DOHH2 (cell line): ENCODE measurements around the gene ZFAND2B.

Source experiments
- H3F3A ChIP-seq: fragments of 200-600 bp; sonication (generic), shearing (Covaris generic); 2 replicates; pipeline ENCODE4 v1.6.0; 2016; ENCODE audit warnings: antibody characterized with exemption, mild to moderate bottlenecking; ENCODE audit not compliant: control insufficient read depth, insufficient read depth
- H3K27ac ChIP-seq: fragments of 200-600 bp; sonication (generic); 2 replicates; pipeline ENCODE4 v1.5.1; 2014; ENCODE audit warnings: low read depth, mild to moderate bottlenecking, low read length, moderate library complexity
- H3K27me3 ChIP-seq: fragments of 200-600 bp; sonication (generic); 2 replicates; pipeline ENCODE4 v1.6.1; 2014; ENCODE audit warnings: mild to moderate bottlenecking, low read length, mixed read lengths; ENCODE audit not compliant: control insufficient read depth
- H3K36me3 ChIP-seq: fragments of 200-600 bp; sonication (generic); 2 replicates; pipeline ENCODE4 v1.6.1; 2014; ENCODE audit warnings: mild to moderate bottlenecking, low read length, moderate library complexity, mixed read lengths; ENCODE audit not compliant: control insufficient read depth
- H3K4me1 ChIP-seq: fragments of 200-600 bp; sonication (generic); 2 replicates; pipeline ENCODE4 v1.6.1; 2014; ENCODE audit warnings: mild to moderate bottlenecking, low read length, mixed read lengths; ENCODE audit not compliant: control insufficient read depth
- H3K4me2 ChIP-seq: fragments of 200-600 bp; sonication (generic); 2 replicates; pipeline ENCODE4 v1.6.0; 2014; ENCODE audit warnings: mild to moderate bottlenecking, low read length, moderate library complexity
- H3K4me3 ChIP-seq: fragments of 200-600 bp; sonication (generic); 2 replicates; pipeline ENCODE4 v1.5.1; 2014; ENCODE audit warnings: mild to moderate bottlenecking, low read length, mixed read lengths
- H3K79me2 ChIP-seq: fragments of 200-600 bp; sonication (generic); 2 replicates; pipeline ENCODE4 v1.6.1; 2014; ENCODE audit warnings: mild to moderate bottlenecking, low read length, mixed read lengths; ENCODE audit not compliant: control insufficient read depth
- H3K9me2 ChIP-seq: fragments of 200-600 bp; sonication (generic); replicated peaks from 2 replicates; pipeline ENCODE4 v1.6.1; 2014; ENCODE audit warnings: mild to moderate bottlenecking, low read length, mixed read lengths; ENCODE audit not compliant: control insufficient read depth
- H3K9me3 ChIP-seq: fragments of 200-600 bp; sonication (generic); 2 replicates; pipeline ENCODE4 v1.6.1; 2014; ENCODE audit warnings: antibody characterized with exemption, low read length, mixed read lengths; ENCODE audit not compliant: control insufficient read depth, insufficient read depth
- H4K20me1 ChIP-seq: fragments of 200-600 bp; sonication (generic); 2 replicates; pipeline ENCODE4 v1.6.0; 2014; ENCODE audit warnings: low read depth, mild to moderate bottlenecking, antibody characterized with exemption, low read length, moderate library complexity; ENCODE audit not compliant: control insufficient read depth, insufficient read depth
- CTCF ChIP-seq: fragments of 200-600 bp; sonication (generic); IDR thresholded peaks from one replicate; pipeline ENCODE4 v1.5.1; 2014; ENCODE audit warnings: antibody characterized with exemption, mild to moderate bottlenecking, low read depth, low read length; ENCODE audit not compliant: poor library complexity, severe bottlenecking
- EZH2phosphoT487 ChIP-seq: fragments of 200-600 bp; sonication (generic); IDR thresholded peaks from 2 replicates; pipeline ENCODE4 v1.6.1; 2017; ENCODE audit warnings: borderline replicate concordance, mild to moderate bottlenecking, antibody characterized with exemption, low read length, moderate library complexity, mixed read lengths

ZFAND2B gene

GRCh38 chr2:219178377-219179175, 28.0 kb upstream of the ZFAND2B start:
- TF ChIP-seq CTCF (no peak), EZH2phosphoT487 (no peak)
- Histone ChIP-seq H3K9me2 (no peaks in the 10 kb centered on the region), H3K9me3 (no peaks in the 10 kb centered on the region), H3F3A (peaks cover 14% of the 10 kb centered on the region), H3K4me2 (peak overlapping the region; percentile 84), H3K79me2 (peaks cover 42% of the 10 kb centered on the region), H3K36me3 (peaks cover 75% of the 10 kb centered on the region), H3K27ac (peak overlapping the region; percentile 99), H3K4me3 (peak overlapping the region; percentile 96), H3K27me3 (no peaks in the 10 kb centered on the region), H4K20me1 (0 out of 2 replicates have a peak, but pooled peaks cover 5% of the 10 kb centered on the region), H3K4me1 (peaks cover 28% of the 10 kb centered on the region)

GRCh38 chr2:219179601-219180465, 26.7 kb upstream of the ZFAND2B start:
- no peak for TF ChIP-seq EZH2phosphoT487
- TF ChIP-seq CTCF: no peak
- Histone ChIP-seq H3K4me2 (peak overlapping the region; percentile 84), H3K4me1 (peaks cover 28% of the 10 kb centered on the region), H3K27ac (no peak overlapping the region), H4K20me1 (0 out of 2 replicates have a peak, but pooled peaks cover 5% of the 10 kb centered on the region), H3K36me3 (peaks cover 72% of the 10 kb centered on the region), H3K79me2 (peaks cover 41% of the 10 kb centered on the region), H3K9me3 (no peaks in the 10 kb centered on the region), H3K27me3 (no peaks in the 10 kb centered on the region), H3K4me3 (peak overlapping the region; percentile 96), H3F3A (peaks cover 14% of the 10 kb centered on the region), H3K9me2 (no peaks in the 10 kb centered on the region)

GRCh38 chr2:219180961-219181360, 25.6 kb upstream of the ZFAND2B start:
- TF ChIP-seq EZH2phosphoT487 (no peak), CTCF (no peak)
- Histone ChIP-seq H3K4me2 (no peak overlapping the region), H3K4me3 (no peak overlapping the region), H3F3A (peaks cover 16% of the 10 kb centered on the region), H3K4me1 (peaks cover 22% of the 10 kb centered on the region), H4K20me1 (0 out of 2 replicates have a peak, but pooled peaks cover 5% of the 10 kb centered on the region), H3K36me3 (peaks cover 71% of the 10 kb centered on the region), H3K9me2 (no peaks in the 10 kb centered on the region), H3K27ac (no peak overlapping the region), H3K9me3 (no peaks in the 10 kb centered on the region), H3K79me2 (peaks cover 33% of the 10 kb centered on the region), H3K27me3 (no peaks in the 10 kb centered on the region)
